Endometrial microvascular endothelial cells (primary cell): ENCODE measurements around the gene PDHX. TPM values are rescaled to one million over a fixed set of nuclear protein-coding genes. Genes with fewer than 3 reads are reported as not detected.

Experiments used
- in situ Hi-C: cut with HindIII; loops from 2 replicates; pipeline ENCODE4 v1.10.0; 2017; ENCODE audit warnings: low sequenced_read_pairs, low pct_unique_long_range_greater_than_20kb; ENCODE audit errors: inconsistent ontology term
- total RNA-seq: library from RNA; depleted of rRNA; stranded (reverse); fragments of >200 nt; gene quantifications from one replicate; pipeline ENCODE4 v1.2.3, GENCODE V29; 2015; ENCODE audit errors: inconsistent ontology term

Gene PDHX
- total RNA-seq, 1 donor from 2014 or later, result 28.3 TPM

DNA sequence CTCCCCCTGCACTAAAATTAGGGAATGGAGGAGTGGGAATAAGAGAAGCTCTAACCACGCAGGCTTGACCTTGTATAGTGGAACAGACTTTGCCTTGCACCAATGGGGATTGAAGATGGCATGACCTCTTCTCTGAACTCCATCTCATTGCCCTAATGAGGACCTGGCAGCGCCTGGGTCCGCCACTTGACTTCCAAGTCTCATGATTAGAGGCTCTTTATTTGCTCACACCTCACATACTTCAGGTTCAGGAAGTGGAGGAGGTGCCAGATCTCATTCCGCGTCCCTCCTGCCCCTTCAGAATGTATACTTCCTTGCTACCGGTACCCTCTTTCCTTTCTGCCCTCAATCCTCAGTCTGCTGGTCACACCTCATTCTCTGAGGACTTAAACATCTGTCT is 116.6 kb downstream of the PDHX start:
- in situ Hi-C loops, result no loop called here

DNA sequence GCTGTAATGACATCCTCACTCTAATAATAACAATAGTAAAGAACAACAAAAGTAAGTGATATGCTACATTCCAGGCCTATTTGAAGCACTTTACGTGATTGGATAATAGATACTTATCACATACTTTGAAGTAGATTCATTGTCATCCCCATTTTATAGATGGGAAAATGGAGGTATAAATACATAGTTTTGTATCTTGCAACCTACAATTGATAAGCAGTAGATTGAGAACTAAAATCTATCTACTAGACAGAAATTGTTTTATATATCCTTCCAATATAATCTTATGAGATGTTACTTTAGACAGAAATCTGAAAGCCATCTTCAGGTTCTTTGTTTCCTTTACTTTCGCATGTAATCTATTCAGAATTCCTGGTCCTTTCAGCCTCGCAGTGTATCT is 118.0 kb downstream of the PDHX start:
- in situ Hi-C loops, result no loop called here

- in situ Hi-C loops, result no loop called here
These were observed 119.5 kb downstream of the PDHX start for GRCh38 chr11:35035894-35036408.

GRCh38 chr11:35036639-35037038 is 120.2 kb downstream of the PDHX start:
- in situ Hi-C loops, result no loop called here

DNA sequence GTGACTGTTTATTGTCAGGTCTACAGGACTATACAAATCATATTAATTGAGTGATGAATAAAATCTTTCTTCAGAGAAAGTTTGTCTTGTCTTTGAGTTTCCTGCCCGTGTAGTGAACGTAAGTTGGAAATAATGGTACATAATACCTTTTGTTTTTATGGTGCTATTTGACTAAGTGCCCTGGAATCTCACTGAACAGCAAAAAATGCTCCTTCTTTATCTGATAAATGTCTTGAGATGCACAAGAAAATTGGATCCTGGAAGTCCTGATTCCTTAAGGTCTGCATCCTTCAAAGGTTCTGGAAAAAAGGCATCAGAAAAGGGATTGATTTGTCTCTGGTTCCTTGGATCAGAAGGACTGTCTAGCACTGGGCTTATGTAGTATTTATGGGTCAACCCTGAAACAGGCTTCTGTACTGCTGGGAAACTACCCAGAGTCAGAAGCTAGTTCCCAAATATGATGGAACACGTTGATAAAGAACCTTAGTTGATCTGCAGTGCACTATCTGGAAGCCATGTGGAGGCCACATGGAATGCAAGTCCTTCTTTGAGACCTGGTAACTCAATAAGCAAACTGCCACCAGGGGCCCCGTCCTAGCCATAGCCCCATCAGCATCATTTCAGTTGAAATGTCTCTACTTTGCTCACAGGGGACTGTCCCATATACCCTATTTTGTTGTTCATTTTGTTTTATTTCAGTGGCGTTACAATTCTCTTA is 122.0 kb downstream of the PDHX start:
- in situ Hi-C loops, result no loop called here

DNA sequence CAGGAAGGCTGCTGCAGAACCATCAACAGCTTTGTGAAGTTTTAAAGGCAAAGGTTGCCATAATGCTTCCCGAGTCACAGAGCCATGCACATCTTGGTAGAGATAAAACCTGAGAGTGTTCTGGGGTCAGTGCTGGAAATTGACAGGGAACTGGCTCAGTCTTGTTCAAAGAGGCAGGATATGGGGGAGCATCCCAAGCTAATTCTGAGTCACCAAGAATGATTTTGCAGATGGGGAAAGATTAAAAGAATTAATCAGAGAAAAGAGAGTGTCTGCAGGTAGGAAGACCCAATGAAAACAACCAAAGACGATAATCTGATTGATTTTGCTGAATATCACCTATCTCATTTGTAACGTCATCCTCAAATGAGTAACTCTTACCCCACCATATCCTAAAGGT is 122.7 kb downstream of the PDHX start:
- in situ Hi-C loops, result no loop called here

- in situ Hi-C loops, result no loop called here
These were observed 124.0 kb downstream of the PDHX start for GRCh38 chr11:35040221-35040942.

DNA sequence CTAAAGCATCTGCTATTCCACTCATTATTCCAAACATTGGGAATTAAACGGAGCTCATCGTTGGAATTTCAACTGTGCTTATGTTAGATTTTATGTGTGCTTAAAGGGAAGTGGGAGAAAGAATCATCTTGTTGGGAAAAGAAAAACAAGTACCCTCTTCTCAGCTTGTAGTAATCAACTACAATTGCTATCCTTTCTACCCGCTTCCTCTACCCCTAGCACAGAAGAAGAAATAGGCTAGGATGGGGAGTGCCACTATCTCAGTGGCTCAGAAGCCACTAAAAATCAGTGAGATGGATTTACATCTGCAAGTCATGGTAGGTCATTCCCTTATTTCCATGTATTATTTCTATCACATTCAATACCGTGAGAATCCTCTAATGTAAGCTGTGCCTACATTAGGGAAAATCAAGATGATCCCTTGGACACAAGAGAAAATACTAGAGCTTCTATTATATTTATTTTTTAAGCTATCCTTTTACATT is 124.7 kb downstream of the PDHX start:
- in situ Hi-C loops, result no loop called here

DNA sequence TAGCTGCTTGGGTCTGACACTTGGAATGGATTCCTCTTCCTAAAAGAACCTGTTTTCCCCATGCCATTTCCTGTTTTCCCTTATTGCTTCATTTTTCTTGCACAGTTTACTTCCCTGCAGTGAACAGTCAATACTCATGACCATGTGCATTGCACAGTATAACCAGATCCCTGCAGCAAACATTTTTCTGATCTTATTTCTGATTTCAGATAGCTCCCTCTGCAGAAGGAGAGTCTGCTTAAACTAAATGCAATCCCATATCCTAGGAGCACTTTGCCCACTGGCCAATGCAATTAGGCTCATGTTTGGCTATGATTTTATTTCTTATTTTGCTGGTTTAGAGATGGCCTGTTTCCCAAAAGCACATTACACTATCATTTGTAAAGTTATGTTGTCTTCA is 125.8 kb downstream of the PDHX start:
- in situ Hi-C loops, result no loop called here

- in situ Hi-C loops, result no loop called here
These were observed 126.5 kb downstream of the PDHX start for GRCh38 chr11:35042913-35043312.

- in situ Hi-C loops, result no loop called here
These were observed 127.5 kb downstream of the PDHX start for GRCh38 chr11:35043936-35044335.

GRCh38 chr11:35045236-35045820 is 128.9 kb downstream of the PDHX start:
- in situ Hi-C loops, result no loop called here

Other genes with a start within 250 kb of the PDHX start
- gene APIP, start 239 bp upstream of the PDHX start, total RNA-seq, result 29.3 TPM
- 258 TPM for gene CD44, start 222.6 kb downstream of the PDHX start, total RNA-seq